GM12872 (cell line): ENCODE data around the gene KCNG2.

Experiments
- CTCF ChIP-seq: IDR thresholded peaks from 3 replicates; pipeline ENCODE4 v1.5.1; 2011; ENCODE audit warnings: low read depth, mild to moderate bottlenecking, low read length, moderate library complexity; ENCODE audit not compliant: insufficient read depth

The KCNG2 gene

GRCh38 chr18:79787865-79788733 is 9.6 kb upstream of the KCNG2 start:
- no peak for TF ChIP-seq CTCF

GRCh38 chr18:79788734-79789085 is 9.0 kb upstream of the KCNG2 start:
- TF ChIP-seq CTCF: no peak

- no peak for TF ChIP-seq CTCF
Measured at GRCh38 chr18:79789091-79789891, 8.4 kb upstream of the KCNG2 start.

- TF ChIP-seq CTCF: no peak
Measured at GRCh38 chr18:79789901-79790890, 7.5 kb upstream of the KCNG2 start.

- no peak for TF ChIP-seq CTCF
Measured at GRCh38 chr18:79790996-79791972, 6.5 kb upstream of the KCNG2 start.

GRCh38 chr18:79792096-79792987 is 5.4 kb upstream of the KCNG2 start:
- TF ChIP-seq CTCF: no peak
